Kidney epithelial cell (primary cell): ENCODE results near the gene FABP7. TPM values are rescaled to one million over a fixed set of nuclear protein-coding genes. Genes with fewer than 3 reads are reported as not detected.

ENCODE experiments used
- DNase-seq: peaks from one replicate; pipeline ENCODE4 v3.0.0-alpha.2; 2010; ENCODE audit warnings: low read depth
- H3K27me3 ChIP-seq: 2 replicates; pipeline ENCODE4 v1.6.0; 2011; ENCODE audit warnings: low read length; ENCODE audit not compliant: control insufficient read depth, insufficient read depth
- H3K36me3 ChIP-seq: 2 replicates; pipeline ENCODE4 v1.5.1; 2011; ENCODE audit warnings: low read length; ENCODE audit not compliant: control insufficient read depth, insufficient read depth
- H3K4me3 ChIP-seq: 2 replicates; pipeline ENCODE4 v1.5.1; 2011; ENCODE audit warnings: low read depth, mild to moderate bottlenecking, control low read depth, low read length
- total RNA-seq: library from RNA; depleted of rRNA; stranded (reverse); fragments of >200 nt; gene quantifications from 2 replicates; pipeline ENCODE4 v1.2.3, GENCODE V29; 2015
- TF ChIP-seq, protein P1 (sequence below): IDR thresholded peaks from 2 replicates; pipeline ENCODE4 v1.5.1; 2011; ENCODE audit warnings: mild to moderate bottlenecking, moderate library complexity, low read length, control low read depth, inconsistent platforms; ENCODE audit not compliant: insufficient read depth, poor library complexity, severe bottlenecking

FABP7 gene
- total RNA-seq, 1 donor from 2014 or later: not detected

DNA sequence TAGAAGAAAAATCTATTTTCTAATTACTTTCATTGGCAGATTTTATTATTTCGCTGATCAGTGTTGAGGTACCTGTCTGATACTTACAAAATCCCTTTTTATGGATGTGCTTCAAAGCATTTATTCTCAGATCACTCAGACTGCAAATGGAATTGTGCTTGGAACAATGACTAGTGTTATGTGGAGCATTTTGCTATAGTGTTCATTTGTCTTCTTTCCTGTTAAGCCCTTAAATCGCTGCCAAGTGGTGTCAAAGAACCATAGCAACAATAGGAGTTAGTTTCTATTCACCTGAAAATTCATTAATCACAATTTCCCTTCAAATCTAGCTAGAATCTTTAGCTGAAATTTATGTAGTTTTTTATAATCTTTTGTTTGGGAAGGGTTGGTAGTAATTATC is 39.4 kb downstream of the FABP7 start:
- no peak for DNase-seq
- Histone ChIP-seq H3K36me3 (no peaks in the 10 kb centered on the region), H3K27me3 (no peaks in the 10 kb centered on the region), H3K4me3 (no peak overlapping the region)
- TF ChIP-seq, protein P1, sequence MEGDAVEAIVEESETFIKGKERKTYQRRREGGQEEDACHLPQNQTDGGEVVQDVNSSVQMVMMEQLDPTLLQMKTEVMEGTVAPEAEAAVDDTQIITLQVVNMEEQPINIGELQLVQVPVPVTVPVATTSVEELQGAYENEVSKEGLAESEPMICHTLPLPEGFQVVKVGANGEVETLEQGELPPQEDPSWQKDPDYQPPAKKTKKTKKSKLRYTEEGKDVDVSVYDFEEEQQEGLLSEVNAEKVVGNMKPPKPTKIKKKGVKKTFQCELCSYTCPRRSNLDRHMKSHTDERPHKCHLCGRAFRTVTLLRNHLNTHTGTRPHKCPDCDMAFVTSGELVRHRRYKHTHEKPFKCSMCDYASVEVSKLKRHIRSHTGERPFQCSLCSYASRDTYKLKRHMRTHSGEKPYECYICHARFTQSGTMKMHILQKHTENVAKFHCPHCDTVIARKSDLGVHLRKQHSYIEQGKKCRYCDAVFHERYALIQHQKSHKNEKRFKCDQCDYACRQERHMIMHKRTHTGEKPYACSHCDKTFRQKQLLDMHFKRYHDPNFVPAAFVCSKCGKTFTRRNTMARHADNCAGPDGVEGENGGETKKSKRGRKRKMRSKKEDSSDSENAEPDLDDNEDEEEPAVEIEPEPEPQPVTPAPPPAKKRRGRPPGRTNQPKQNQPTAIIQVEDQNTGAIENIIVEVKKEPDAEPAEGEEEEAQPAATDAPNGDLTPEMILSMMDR: no peak

DNA sequence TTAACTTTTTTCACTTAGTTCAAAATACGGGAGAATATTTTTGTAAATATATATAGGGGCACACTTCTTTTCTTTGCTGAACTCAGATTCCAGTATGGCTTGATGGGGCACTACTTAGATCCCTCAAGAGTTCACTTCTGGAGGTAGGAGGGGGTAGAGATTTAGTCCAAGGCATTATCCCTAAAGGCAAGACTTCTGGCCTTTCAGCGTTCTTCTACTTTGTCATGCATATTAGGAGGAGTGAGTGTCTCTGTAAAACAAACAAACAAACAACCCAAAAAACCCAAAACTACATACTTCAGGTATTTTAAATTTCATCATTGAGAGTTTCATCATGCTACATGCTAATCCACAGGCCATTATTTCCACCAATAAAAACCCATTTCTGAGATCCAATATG is 41.6 kb downstream of the FABP7 start:
- H3K4me3 ChIP-seq: no peak overlapping the region
- no peaks in the 10 kb centered on the region for H3K27me3 ChIP-seq
- no peaks in the 10 kb centered on the region for H3K36me3 ChIP-seq
- TF ChIP-seq, protein P1: no peak
- DNase-seq: no peak

DNA sequence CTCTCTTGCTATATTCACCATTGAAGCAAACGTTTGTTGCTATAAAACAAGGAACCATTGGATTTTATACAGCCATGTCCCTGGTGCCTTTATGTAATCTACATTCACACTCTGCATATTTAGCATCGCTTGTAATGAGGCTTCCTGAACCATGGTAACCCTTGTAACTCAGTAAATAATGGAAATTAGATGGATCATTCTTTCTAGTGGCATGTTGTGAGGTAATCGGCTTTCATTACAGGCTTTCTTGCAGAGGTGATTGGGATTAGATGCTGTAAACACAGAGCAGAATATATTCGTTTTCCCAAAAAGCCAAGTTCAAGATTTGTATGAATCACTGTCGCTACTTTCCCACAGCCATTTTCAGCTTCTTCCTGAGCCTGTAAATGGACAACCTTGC is 45.6 kb downstream of the FABP7 start:
- TF ChIP-seq, protein P1: no peak
- Histone ChIP-seq H3K4me3 (no peak overlapping the region), H3K36me3 (no peaks in the 10 kb centered on the region), H3K27me3 (no peaks in the 10 kb centered on the region)
- DNase-seq: no peak

DNA sequence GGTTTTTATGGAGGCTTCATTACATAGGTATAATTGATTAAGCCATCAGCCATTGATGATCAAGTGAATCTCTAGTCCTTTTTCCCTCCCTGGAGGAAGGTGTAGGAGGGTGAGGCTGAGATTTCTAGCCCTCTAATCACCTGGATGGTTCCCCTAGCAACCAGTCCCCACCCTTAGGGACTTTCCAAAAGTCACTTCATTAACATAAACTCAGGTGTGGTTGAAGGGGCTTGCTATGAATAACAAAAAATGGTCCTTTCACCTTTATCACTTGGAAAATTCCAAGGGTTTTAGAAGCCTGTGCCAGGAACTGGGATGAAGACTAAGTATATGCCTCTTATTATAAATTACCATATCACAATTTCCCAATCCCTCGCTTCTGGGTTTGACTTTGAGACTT is 49.9 kb downstream of the FABP7 start:
- no peaks in the 10 kb centered on the region for H3K27me3 ChIP-seq
- TF ChIP-seq, protein P1: no peak
- no peaks in the 10 kb centered on the region for H3K36me3 ChIP-seq
- no peak overlapping the region for H3K4me3 ChIP-seq
- no peak for DNase-seq

DNA sequence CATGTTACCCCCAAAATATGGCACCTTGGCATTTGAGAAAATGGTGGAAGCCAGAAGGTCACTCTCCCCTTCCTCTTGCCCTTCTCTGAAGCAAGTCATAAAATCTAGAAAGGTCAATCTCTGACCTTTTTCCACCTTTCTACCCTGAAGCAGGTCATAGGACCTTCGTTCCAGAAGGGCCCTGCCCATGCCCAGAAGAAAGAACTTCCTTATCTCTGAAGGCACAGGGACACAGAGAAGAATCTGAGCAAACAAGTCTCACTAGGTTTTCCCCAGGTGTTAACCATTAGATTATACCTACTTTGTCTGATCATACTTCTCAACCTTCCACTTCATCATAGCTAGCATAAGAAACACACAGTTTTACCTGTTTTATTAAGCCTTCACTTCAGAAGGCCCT is 52.0 kb downstream of the FABP7 start:
- Histone ChIP-seq H3K27me3 (no peaks in the 10 kb centered on the region), H3K36me3 (no peaks in the 10 kb centered on the region), H3K4me3 (no peak overlapping the region)
- no peak for DNase-seq
- TF ChIP-seq, protein P1: no peak

DNA sequence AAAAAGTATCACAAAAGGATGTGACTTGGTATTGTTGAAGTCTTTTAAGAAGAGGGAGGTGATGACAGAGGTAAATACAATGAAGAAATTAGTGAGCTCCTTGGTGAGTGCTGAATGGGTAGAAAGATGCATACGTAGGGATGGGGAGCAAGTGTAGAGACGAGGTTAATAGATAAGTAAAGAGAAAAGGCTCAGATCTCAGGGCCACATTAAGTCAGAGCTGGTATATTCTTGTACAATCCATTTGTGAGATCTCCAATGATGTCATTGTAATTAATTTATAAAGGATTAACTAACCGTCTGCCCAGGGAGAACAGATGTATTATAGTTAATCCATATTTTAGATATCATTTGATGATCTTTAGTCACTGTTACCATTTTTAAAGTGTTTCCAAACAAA is 52.9 kb downstream of the FABP7 start:
- TF ChIP-seq, protein P1: no peak
- Histone ChIP-seq H3K36me3 (no peaks in the 10 kb centered on the region), H3K4me3 (no peak overlapping the region), H3K27me3 (no peaks in the 10 kb centered on the region)
- DNase-seq: no peak
